G401.6 (cell line): ENCODE data around the gene SPDYE3.
"Not testable (repeated sequence)": the region's sequence is repeated elsewhere in the genome, so short reads cannot be mapped to it uniquely, and the experiment has no call there.

Source experiments
- FAIRE-seq: peaks from 2 replicates; lab custom pipeline; 2012; peaks lifted over from hg19 to GRCh38; lab: Jason Lieb, UNC

SPDYE3 gene

DNA sequence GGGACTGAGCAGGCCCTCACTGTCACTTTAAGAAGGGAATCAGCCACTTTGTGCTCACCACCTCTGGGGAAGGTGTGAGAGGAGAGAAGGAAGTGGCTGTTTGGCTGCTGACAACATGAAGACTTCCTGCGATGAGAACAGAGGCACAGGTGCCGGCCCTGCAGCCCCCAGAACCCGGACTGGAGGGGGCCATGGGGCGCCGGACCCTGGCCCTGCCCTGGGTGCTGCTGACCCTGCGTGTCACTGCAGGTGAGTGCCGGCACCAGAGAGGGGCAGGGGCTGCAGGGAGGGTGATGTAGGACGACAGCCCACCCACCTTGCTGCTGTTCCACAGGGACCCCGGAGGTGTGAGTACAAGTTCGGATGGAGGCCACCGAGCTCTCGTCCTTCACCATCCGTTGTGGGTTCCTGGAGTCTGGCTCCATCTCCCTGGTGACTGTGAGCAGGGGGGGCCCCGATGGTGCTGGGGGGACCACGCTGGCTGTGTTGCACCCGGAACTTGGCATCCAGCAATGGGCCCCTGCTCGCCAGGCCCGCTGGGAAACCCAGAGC lies 44.8 kb downstream of the SPDYE3 start:
- not testable (repeated sequence) for FAIRE-seq

DNA sequence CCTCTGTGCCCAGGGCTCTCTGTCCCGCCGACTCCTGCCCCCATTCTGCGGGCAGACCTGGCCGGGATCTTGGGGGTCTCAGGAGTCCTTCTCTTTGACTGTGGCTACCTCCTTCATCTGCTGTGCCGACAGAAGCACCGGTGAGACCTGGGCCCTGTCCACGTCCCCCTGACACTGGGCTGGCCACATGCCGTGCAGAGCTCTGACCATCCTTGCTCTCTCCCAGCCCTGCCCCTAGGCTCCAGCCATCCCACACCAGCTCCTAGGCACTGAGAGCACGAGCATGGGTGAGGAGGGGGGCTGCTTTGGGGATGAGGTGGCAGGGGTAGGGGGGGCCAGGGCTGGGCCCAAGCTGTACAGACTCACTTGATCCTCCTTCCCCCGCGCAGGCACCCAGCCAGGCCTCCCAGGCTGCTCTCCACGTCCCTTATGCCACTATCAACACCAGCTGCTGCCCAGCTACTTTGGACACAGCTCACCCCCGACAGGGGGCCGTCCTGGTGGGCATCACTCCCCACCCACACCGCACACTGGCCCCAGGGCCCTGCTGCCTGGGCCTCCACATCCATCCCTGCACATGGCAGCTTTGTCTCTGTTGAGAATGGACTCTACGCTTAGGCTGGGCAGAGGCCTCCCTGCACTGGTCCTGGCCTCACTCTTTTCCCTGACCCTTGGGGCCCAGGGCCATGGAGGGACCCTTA lies 45.6 kb downstream of the SPDYE3 start:
- FAIRE-seq: no peak

DNA sequence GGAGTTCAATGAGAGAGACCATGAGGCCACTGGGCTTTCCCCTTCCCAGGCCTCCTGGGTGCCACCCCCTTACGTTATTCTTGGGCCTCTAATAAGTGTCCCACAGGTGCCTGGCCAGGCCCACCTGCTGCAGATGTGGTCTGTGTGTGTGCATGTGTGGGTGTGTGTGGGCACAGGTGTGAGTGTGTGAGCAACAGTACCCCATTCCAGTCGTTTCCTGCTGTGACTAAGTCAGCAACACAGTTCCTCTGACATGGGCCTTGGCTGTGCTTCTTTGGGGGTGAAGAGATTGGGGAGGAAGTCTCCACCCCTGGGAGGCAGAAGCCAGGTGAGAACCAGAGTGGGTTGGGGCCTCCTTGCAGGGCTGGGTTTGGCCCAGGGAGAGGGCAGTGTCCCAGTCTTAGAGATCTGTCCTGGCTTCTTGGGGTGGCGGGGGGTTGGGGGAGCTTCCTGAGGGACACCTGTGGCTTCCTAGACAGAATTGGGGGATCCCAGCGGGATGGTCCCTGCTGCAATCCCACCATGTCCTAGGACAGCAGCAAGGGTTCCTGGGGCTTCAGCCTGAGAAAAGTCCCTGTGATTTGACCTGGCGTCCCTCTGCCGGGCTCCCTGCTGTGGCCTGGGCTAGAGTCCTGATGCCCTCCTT lies 46.3 kb downstream of the SPDYE3 start:
- FAIRE-seq: no peak

DNA sequence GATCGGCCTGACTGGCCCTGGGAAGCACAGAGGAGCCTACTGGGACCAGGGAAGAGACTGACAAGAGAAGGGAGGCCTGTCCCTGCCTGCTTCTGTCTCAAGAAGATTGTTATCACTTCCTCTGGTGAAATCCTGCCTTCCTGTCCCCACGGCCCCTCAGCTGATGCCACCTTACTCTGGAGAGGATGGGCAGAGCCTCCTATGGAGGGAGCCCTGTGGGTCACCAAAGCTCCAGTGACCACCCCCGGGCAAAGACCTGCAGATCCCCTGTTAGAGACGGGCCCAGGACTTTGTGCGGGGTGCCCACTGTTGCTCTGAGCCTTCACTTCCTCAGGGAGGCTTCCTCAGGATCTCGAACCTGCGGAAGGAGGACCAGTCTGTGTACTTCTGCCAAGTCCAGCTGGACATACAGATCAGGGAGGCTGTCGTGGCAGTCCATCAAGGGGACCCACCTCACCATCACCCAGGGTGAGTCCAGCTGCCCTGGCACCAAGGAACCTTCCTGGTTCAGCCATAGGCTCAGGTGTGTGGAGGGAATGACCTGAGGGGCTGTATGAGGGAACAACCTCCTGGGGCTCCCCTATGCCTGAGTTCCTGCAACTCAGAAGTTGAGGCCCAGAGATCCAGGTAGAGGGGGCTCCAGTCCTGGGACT lies 49.0 kb downstream of the SPDYE3 start:
- FAIRE-seq: no peak

DNA sequence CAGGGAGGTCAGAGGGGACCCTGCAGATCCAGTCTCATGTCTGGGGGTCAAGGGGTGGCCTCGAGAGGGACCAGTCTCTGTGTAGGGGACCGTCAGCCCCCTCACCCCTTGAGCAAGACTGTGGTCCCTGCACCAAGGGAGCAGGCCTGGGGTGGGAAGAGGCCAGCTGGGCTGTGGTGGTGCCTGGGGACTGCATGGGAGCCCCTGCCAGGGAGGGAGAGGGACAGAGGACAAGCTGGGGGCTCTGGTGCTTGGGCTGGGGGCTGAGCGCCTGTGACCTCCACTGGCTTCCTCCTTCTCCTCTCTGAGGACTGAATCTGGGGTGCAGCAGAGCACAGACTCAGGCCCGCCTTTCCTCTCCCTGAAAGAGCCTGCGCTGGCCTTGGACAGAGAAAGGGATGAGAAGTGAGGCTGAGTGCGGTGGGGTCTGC lies 49.6 kb downstream of the SPDYE3 start:
- FAIRE-seq: no peak

DNA sequence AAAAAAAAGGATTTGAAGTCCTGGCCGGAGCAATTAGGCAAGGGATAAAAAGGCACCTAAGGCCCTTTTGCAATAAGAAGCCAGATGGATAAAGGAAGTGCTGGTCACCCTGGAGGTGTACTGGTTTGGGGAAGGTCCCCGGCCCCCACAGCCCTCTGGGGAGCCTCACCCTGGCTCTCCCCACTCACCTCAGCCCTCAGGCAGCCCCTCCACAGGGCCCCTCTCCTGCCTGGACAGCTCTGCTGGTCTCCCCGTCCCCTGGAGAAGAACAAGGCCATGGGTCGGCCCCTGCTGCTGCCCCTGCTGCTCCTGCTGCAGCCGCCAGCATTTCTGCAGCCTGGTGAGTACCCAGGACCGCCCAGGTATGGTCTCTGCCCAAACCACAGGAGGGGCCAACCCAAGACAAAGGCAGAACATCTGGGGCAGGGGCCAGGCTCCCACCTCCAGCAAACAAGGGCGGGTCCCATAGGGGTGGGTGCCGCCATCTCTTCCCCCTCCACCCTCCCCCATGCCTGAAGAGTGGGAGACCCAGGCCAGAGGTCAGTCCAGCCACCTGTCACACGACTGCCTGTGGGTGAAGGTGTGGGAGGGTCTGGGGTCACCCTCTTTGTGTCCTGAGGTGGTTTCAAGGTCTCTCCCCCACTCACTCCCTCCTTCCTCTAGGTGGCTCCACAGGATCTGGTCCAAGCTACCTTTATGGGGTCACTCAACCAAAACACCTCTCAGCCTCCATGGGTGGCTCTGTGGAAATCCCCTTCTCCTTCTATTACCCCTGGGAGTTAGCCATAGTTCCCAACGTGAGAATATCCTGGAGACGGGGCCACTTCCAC lies 50.7 kb downstream of the SPDYE3 start, which contains the start of gene PILRB:
PILRB (plus strand) TSS at position 91 of the 830 bp plus-strand sequence; CDS start at position 277, 186 bp downstream.
- FAIRE-seq: no peak

DNA sequence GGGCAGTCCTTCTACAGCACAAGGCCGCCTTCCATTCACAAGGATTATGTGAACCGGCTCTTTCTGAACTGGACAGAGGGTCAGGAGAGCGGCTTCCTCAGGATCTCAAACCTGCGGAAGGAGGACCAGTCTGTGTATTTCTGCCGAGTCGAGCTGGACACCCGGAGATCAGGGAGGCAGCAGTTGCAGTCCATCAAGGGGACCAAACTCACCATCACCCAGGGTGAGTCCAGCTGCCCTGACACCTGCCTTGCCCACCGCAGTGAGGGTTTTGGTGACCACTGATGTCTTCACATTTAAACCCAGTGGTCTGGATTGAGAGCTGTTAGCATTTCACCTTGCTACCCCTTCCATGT lies 51.3 kb downstream of the SPDYE3 start:
- no peak for FAIRE-seq

DNA sequence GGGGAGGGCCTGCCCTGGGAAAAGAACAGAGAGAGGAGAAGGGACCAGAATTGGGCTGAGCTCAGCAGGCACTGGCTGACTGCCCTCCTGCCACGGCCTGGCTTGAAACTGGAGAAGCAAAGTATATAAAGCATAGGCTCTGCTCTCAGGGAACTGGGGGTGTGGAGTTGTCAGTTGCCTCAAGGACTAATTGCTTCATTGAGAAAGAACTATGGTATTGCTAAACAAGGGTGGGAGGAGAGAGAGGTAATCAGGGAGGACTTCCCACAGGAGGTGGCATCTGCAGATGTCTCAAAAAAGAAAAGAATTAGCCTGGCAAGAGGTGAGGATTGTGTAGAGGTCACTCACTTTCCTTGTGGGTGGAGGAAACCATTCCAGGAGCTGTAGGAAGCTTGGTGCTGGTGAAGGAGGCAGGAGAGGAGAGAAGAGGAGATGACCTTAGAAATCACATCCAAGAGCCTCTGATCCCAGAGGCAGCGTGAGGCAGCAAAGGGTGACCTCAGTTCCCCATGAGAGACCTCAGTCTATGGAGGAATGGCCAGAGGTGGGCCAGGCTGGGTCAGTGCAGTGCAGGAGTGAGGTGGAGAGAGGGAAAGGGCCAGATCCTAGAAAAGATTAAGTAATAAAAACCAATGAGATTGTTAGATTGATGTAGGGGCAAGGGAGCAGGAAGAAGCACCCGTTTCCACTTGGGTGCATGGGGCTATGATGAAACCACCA lies 52.8 kb downstream of the SPDYE3 start:
- no peak for FAIRE-seq

DNA sequence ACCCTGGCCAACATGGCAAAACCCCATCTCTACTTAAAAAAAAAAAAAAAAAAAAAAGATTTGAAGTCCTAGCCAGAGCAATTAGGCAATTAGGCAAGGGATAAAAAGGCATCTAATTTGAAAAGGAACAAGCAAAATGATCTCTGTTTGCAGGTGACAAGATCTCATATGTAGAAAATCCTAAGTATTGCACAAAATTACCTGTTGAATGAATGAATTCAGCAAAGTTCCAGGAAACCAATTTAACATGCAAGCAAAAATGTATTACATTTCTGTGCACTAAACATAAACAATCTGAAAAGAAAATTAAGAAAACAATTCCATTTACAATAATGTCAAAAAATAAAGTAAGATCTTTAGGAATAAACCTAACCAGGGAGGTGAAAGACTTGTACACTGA lies 55.6 kb downstream of the SPDYE3 start:
- FAIRE-seq: no peak

DNA sequence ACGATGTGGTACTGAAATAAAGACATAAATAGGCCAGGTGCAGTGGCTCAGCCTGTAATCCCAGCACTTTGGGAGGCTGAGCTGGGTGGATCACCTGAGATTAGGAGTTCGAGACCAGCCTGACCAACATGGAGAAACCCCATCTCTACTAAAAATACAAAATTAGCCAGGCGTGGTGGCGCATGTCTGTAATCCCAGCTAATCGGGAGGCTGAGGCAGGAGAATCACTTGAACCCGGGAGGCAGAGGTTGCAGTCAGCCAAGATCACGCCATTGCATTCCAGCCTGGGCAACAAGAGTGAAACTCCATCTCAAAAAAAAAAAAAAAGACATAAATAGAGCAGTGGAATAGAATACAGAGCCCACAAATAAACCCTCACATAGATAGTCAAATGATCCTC lies 56.3 kb downstream of the SPDYE3 start:
- FAIRE-seq: not testable (repeated sequence)

DNA sequence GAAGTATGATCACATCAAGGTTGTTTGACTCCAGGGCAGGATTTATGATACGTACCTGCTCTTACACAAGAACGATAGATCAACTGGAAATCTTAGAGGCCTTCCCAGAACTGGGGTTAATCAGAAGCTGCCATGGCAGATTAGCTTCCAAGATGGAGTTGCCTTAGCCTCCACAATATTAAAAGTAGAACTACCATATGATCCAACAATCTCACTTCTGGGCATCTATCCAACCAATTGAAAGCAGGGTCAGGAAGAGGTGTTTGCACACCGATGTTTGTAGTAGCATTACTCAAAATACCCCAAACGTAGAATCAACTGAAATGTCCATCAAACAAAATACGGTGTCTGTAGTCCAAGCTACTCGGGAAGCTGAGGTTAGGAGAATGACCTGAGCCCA lies 57.0 kb downstream of the SPDYE3 start:
- FAIRE-seq: no peak

DNA sequence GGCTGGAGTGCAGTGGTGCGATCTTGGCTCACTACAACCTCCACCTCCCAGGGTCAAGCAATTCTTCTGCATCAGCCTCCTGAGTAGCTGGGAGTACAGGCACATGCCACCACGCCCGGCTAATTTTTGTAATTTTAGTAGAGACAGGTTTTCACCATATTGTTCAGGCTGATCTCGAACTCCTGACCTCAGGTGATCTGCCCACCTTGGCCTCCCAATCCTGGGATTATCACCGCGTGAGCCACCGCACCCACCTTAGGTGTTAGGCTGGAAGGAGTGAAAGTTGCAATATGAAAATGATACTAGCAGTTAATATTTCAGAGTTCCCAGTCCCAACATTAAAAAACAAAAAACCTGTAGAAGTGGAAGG lies 58.5 kb downstream of the SPDYE3 start:
- not testable (repeated sequence) for FAIRE-seq

DNA sequence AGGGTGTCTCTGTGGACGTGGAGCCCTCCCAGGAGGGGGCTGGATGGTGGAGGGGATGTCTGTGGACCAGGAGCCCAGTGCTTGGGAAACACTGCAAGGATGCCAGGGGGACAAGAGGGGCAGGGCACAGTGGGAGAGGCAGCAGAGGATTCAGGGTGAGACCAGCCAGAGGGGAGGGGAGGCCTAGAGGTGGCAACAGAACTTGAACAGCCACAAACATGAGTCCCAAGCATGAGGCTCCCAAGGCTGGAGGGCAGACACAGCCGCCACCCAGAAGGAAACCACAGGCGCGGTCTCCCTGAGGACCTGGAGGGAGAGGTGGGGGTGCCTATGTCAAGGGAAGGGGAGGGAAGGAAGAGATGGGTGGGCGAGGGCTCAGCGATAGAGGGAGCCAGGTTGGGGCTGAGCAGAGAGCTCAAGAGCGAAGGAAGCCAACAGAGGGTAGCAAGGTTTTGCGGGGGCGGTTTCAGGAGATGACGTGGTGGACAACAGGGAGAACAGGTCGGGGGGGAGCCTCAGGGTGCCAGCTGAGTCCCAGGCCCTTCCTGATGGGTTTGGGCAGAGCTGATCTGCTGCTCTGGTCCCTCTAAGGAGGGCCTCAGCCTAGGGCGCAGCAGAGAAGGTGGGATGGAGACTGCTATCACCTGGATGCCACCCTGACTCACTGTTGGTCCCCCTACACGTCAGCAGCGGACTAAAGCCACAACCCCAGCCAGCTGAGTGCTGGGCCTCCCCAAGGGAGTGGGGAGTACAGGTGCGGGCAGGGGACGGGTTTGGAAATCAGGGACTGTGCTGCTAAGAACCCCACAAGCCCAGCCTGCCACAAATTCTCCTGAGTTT lies 59.1 kb downstream of the SPDYE3 start:
- FAIRE-seq: no peak

DNA sequence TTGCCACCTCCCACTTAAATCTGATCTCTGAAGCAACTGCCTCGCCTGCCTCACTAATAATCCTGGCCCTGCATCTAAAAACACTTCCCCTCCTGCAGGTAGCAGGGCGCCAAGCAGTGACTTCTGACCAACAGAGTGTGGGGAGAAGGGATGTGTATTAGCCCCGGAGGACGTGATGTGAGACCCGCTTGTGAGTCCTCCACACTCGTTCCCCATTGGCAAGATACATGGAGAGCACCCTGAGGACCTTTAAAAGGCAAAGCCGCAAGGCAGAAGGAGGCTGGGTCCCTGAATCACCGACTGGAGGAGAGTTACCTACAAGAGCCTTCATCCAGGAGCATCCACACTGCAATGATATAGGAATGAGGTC lies 59.7 kb downstream of the SPDYE3 start:
- no peak for FAIRE-seq

DNA sequence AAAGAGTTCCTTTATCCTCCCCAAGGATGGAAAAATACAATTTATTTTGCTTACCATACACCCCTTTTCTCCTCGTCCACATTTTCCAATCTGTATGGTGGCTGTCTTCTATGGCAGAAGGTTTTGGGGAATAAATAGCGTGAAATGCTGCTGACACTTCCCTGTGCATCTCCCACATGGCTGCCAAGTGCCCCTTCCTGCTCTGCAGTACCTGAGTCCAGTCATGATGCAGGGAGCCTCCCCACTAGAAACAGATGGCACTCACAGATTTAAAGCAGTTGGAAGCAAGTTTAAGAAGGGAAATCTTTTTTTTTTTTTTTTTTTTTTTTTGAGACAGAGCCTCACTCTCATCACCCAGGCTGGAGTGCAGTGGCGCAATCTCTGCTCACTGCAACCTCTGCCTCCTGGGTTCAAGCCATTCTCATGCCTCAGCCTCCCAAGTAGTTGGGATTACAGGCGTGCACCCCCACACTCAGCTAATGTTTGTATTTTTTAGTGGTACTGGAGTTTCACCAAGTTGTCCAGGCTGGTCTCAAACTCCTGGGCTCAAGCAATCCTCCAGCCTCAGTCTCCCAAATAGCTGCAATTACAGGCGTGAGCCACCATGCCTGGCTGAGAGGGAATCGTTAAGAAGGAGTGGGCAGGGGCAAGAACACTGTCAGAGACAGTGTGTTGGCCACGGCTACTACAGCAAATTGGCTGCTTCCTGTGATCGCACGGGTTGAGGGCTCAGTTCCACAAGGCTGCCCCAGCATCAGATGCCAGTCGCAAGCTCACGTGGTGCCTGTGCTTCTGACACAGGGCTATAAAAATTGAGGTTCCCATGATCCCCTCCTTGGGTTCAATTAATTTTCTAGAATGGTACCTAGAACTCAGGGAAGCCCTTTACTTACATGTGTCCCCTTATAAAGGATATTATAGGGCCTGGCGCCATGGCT lies 60.4 kb downstream of the SPDYE3 start:
- FAIRE-seq: no peak

DNA sequence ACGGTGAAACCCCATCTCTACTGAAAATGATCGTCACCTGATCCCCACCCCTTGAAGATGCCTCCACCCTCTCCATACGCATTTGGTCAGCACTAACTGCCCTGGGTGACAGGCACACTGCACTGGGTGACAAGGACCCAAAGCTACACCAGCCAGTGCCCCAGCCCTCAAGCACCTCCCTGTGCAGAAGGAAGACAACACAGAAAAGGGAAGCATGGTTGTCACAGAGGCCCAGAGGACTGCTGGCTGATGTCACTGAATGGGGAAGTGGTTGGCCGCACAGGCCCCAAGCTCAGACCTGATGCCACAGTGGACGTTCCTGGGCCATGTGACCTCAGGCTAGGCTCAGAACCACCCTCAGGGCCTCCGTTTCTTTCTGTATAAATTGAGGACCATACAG lies 61.6 kb downstream of the SPDYE3 start:
- FAIRE-seq: no peak

DNA sequence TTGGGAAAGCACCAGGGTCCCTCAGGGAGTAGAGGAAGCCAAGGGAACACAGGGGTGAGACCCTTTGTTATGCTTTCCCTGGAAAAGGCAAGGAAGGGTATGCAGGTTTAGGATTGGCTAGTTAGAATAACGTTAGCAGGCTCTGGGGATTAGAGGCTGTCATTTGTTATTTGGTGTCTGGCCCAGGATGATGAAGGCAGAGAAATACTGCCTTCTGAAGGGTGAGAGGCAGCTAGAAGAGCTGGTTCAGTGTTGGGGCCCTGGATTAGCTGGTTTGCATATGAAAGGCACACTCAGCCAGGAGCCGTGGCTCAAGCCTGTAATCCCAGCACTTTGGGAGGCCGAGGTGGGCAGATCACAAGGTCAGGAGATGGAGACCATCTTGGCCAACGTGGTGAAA lies 62.8 kb downstream of the SPDYE3 start:
- no peak for FAIRE-seq

DNA sequence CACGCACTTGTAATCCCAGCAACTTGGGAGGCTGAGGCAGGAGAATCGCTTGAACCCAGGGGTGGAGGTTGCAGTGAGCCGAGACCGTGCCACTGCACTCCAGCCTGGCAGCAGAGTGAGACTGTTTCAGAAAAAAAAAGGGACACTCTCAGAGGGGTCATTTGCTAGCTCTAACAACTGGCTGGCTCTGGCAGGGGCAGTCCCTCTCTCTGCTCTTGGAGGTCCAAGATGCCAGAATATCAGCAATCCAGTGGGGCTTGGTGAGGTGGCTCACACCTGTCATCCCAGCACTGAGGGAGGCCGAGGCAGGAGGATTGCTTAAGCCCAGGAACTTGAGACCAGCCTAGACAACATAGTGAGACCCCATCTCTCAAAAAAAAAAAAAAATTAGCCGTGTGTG lies 63.2 kb downstream of the SPDYE3 start:
- FAIRE-seq: no peak

DNA sequence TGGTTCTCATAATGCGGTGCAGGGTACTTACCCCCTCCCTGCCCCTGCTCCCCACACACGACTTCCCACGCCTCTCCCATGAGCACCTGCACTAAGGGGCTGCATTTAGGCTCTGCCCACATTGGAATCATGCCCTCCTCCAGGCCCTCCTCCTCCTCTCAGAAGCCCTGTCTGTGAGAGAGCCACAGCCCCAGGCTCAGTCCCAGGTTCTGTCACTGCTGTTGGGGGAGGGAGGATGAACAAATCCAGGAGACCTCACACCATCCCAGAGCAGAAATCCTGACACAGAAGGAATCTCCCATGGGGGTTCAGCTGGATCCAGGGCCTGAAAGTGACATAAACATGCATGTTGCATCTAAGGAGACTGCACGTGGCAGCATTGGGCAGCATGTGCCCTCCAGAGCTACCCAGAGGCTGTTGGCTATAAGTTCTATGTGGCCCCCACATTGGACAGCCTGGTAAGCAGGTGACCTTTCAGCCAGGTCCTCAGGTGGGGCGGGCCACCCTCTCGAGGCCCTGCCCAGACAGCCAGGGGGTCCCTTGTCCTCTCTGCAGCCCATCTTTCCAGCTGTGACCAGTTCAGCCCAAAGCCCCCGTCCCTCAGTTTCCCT lies 64.2 kb downstream of the SPDYE3 start:
- FAIRE-seq: no peak
